GM21786 (cell line): ENCODE measurements around the gene PROX2.

Experiments
- ATAC-seq: cut with Tn5 transposase; IDR thresholded peaks from one replicate; pipeline ENCODE4 v1.9.1; 2021; ENCODE audit not compliant: unreplicated experiment

Gene PROX2

DNA sequence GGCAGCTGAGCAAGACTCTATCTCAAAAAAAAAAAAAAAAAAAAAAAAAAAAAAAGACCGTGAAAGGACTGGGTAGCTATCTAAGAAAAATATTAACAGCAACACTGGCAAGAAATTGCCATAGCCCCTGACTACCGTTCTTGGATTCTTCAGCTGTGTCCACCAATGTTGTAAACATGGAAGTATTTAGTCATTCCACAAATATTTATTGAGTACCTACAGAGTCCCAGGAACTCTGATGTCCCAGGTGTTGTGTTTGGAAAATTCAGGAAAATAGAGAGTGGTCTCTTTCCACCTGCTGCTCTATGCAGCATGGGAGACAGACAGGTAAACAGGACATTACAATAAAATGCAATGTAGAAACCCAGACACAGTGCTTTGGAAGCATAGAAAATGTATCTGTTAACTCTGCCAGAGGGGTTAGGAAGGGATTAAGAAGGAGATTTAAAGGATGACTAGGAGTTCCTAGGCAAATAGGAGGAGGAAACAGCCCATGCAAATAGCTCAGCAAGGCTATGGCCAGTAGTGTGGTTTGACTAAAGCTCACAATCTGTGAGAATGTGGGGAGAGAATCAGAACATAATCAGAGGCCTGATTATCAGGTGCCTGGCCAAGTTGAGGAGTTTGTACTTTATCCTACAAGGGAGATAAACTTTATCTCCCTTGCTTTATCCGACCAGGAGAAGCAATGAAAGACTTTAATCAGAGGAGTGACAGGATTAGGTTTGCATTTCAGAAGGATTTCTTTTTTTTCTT lies 3.7 kb upstream of the PROX2 start:
- ATAC-seq = no peak

DNA sequence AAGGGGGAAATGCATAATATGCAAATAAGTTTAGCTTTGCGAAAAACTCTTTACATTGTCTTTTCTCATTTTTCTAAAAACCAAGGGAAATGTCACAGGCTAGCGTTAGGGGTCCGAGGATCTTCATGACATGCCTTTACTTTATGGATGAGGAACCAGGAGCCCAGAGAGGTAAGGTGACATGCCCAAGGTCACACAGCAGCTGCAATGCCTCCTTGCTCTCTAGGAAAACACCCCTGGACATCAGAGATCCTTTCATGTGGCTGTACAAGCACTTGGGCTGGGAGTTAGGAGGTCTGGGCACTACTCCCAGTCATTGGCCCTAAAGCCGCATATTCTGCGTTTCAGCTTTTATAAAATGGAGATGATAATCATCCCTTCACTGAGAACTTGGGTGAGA lies 741 bp downstream of the PROX2 start:
- ATAC-seq = no peak

DNA sequence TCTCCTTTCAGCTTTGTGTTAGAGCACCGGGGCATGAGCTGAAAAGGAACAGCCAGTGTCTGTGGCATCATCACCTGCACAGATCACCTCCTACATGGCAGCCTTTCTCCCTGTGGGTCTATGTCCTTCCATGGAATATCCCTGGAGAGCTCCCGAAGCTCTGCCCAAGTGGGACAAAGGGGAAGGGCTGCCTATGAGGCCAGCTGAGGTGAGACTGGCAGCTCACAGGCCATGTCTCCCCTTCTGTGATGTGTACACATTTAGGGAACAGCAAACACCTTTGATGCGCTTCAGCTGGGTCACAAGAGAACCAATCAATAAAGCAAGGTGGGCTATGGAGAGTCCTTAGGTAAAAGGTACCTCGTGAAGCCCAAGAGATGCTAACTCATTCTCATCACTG lies 4.1 kb downstream of the PROX2 start:
- no peak for ATAC-seq

DNA sequence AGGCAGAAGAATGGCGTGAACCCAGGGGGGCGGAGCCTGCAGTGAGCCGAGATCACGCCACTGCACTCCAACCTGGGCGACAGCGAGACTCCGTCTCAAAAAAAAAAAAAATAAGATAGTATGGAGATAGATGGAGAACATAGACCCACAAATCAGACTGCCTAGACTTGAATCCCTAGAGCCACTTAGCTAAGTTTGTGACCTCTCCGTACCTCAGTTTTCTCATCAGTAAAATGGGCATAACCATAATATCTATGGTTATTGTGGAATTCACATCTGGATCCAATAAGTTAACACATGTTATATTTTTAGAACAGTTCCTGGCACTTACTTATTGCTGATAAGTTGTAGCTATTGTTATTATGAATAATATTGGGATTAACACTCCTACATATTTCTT lies 7.2 kb downstream of the PROX2 start:
- no peak for ATAC-seq

DNA sequence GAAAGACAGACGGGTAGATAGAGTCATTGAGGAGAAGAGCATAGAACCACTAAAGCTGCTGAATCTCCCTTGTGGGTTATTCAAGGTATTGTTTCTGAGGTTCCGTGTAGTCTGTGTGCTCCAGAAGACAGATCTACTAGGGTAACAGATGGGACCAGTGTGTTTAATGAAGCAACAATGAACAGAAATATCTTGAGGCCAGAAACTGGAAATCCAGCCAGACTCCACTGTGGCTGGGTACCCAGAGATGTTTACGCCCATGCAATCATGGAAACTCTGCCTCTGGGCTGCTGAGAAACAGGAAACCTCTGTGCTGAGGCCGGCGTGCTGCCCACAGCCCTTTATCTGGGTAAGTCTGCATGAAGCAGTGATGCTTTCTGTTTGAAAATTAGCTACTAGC lies 8.3 kb downstream of the PROX2 start:
- no peak for ATAC-seq

DNA sequence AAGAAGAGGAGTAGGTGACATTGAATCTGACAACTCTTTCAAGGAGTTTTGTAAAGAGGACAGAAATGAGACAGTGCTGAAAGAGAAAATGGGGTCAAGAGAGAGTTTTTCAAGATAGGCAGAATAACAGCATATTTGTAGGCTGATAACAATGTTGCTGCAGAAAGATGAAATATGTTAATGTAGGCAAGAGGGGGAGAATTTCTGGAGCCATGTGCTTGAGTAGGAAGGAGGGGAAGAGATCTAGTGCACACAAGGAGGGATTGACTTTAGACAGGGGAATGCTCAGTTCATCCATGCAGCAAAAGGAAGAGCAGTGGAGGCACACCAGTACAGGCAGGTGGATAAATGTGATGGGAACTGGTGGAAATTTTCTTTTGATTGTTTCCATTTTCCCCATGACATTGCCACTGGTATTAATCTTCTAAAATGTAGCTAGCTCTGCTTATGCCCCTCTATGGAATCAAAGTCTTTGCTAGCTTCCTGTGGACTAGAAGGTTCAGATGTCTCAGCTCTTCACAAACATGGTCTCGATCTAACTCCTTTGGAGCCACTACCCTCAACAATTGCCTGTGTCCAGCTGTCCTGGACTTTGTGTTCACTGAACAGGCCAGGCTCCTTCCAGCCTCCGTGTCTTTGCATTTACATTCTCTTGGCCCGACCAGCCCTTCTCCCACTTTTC lies 9.1 kb downstream of the PROX2 start:
- no peak for ATAC-seq

DNA sequence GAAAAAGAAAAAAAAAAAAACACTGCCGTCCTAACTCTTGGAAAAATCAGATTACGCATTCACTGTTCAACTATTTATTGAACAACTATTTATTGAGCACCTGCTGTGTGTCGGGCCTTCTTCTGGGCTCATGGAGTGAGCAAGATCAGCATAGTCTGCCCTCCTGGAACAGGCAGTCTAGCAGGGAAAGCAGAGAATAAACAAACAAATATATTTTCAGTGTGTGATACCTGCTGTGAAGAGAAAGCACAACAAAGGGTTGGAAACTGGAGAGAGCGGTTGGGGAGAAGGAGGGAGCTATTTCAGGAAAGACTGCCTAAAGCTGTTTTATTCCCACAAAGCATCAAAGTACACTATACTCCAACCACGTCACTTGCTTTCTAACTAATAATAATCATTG lies 10.8 kb downstream of the PROX2 start:
- no peak for ATAC-seq

DNA sequence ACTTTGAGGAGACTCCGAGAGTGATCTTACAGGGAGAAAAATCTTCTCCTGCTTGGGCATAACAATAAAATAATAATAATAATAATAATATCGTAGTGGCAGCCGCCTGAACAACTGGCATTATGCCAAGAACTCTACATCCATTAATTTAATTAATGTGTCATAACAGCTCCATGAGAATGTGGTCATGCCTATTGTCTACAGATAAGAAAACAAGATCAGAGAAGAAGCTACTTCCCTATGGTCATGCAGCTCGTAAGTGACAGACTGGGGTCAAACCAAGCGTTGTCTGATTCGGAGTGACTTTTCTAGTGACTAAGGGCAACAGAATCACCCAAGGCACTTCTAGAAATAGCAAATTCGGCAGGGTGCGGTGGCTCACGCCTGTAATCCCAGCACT lies 11.7 kb downstream of the PROX2 start:
- no peak for ATAC-seq

DNA sequence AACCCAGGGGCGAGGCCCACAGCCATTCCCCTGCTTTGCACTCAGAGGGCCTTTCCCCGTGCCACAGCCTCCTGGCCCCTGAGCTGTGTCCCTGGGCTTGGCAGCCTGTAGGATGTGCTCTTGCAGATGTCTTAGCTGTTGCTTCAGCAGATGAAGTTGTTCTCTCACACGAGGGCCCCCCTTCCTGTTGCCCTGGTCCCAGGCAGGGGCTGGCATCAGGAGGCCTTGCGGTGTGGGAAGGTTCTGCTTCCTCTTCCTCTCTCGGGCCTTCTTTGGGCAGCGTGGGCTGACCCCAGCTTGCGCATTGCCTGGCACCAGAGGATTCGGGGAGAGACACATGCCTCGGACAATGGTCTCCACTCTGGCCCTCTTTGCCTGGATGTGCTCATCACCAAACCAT lies 12.7 kb downstream of the PROX2 start:
- ATAC-seq = no peak

DNA sequence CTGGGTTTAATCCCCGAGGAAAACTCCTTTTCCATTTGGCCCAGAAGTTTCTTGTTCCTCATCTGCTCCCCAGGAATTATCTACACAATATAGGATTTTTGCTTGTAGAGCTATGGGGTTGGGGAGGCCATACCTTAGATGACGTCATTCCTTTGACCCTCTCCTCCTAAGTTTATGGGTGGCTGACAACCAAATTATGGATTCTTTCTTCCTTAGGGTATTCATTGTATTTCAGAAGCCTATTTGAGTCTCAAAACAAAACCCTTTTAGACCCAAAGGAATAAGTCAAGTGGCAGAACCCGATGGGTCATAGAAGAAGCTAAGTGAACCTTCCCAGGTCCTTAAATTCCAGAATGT lies 14.2 kb downstream of the PROX2 start:
- no peak for ATAC-seq

DNA sequence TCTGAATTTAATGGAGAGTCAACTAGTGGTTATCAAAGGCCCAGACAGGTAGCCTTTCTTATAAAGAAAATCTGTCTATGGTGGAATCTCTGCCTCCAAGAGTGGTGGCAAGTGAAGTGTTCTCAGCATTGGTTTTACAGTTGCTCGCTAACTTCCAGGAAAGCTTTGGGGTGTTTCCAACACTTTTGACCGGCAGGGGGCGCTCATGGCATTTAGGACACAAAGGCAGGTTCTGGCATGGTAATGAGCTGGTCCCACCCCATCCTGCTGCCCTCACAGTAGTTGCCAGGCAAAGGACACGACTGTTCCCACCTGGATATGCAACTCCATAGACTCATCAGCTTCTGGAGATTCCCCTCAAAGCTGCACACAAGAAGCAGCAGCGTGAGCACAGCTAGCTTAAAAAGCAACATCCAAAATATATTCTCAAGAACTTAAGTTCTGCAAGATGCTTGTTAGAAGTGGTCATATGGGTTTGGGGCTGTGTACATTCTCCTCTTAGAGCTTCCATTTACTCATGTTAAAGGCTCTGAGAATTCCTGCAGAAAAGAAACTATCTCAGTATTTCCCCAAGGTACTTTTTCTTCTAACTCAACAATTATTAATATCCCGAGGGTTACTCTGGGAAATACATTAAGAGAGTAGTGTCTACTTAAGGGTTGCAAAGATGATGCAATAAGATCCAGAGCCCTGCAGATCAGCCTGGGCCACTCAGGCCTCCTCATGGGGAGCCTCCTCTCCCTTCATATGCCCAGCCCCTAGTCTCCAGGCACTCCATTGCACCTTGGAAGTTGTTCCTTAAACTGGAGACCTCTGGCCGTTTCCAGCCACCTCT lies 14.8 kb downstream of the PROX2 start:
- no peak for ATAC-seq

DNA sequence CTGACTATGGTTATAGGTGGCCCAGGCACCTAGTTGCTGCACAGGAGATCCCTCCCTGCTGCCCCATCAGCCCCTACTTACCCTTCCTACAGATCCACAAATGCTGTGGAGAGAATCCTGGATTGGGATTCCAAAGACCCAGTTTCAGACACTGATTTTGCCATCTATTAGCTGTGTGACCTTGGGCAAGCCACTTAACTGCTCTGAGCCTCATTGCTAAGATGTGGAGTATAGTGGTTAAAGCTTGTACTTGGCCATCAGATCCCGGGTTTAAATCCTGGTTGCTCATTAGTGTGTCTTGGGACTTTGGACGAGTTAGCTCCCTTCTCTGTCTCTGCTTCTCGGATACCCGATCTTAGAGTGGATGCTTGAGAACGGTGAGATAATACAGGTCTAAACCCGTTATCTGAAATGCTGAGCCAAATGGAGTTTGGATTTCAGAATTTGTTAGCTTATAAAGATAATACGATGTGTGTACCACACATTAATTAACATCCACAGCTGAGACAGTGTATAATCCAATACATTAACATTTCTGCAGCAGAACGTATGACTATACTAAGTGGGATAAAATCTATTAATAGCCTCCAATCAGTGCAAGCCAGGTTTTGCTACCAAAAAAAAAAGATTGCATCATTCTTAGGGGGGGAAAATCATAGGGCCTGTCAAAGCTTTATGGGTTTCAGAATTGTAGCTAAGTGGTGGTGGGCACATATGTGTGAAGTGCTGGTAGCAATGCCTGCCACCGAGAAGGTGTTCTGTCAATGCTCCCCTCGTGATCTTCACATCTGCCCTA lies 16.0 kb downstream of the PROX2 start:
- ATAC-seq = no peak

DNA sequence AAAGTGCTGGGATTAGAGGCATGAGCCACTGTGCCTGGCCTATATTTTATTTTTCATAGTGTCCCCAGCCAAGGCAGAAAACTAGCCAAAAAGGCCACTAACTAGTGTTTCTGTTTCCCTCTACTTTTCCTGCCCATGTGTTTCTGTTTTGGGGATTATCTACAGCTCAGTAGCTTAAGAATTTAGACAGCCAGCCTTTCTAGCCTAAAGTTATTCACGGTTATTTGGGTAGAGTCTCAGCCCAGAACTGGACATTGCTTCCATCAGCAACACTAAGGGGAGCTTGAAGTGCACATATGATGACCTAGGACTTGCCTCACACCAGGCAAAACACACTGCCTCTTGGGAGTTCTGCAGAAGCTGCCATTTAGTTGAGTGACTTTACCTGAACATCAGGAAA lies 17.9 kb downstream of the PROX2 start:
- no peak for ATAC-seq

DNA sequence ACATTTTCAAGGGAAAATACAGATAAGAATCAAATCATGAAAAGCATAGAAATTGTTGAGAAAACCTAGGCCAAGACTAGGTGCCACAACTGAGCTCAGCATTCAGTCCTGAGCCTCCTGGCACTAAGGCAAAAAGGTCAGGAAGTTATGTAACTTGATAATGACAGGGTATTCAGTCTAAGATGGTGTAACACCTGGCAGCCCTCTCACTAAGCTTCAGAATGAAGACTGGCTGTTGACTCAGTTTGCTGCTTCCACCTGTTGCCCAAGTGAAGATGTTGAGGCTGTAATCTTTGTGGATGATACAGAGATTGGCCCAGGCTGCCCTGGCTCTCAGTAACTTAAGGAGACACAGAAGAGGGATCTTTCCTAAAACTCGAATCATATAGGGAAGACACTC lies 19.6 kb downstream of the PROX2 start:
- ATAC-seq = no peak

DNA sequence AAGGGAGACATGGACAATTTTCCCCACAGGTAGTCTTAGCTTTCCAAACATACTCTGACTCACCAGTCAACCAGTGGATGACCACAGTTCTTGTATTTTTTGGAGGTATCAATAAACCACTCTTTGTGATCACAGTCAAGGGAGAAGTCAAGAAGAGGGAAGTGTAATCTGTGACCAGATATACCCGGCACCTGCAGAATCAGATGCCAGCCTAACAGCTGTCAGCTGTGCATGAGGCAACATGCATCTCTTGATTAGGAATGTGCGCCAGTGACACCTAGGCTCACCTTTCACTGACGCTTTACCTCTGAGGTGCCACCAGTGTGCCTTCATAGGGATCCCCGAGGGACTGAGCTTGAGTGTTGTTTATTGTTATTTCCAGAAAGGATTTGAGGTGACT lies 20.0 kb downstream of the PROX2 start:
- no peak for ATAC-seq

DNA sequence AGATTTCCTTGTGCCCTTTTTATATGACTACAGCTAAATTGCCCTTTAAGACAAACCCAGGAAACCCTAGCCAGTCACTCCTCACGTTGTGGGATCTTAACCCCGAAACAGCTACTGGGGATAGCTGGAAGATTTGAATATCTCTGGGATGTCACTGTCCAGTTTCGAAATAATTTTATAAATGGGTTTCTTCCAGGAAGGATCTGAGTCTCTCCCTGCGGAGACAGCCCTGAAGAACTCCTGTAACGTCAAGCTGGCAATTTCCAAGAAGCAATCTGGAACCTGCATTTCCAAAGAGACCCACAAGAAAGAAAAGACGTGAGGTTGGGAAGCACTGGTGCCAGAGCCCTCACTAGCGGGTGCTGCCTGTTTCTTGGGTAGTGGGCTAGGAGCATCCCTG lies 20.9 kb downstream of the PROX2 start:
- ATAC-seq = no peak

DNA sequence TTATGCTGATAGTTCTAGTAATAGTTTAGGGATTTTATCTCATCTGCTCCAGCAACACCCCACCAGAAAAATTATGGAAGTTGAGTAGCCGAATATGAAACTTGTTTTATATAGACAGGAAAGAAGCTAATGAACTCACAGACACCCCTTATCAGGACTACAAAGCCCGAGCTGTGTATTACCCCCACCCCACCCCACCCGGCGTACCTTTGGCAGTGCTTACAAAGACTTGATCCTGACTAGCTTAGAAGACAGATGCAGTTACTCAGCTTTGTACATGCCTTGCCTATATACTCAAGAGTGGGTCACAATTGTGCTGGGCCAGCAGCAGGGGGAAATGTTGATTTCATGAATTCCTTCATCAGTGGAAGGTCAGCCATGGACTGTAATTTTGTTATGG lies 22.4 kb downstream of the PROX2 start:
- no peak for ATAC-seq

DNA sequence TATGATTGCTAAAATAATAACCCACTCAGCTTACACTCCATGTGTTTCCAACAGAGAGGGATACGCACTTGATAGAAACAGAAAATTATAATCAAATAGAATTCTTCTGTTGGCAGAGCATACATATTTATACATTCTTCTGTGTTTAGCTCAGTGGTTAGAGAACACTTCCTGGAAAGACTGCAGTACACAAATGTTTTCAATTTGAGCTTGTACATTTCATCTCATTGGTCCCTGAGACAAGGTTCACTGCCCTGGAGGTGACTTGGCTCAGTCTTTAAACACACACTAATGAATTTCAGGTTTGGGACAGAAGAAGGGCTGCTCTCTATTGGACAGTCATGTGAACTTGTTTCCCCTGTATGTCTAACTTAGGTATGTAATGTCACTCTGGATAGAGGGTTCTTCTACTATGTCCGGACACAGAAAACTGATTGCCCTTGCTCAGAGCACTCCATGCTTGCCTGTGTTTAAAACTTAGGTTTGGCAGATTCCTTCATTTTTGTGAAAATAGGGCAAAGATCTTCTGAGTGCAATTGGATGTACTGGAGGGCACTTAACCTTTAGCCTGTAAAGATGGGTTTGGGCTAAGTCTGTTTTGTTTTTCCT lies 22.9 kb downstream of the PROX2 start:
- no peak for ATAC-seq

DNA sequence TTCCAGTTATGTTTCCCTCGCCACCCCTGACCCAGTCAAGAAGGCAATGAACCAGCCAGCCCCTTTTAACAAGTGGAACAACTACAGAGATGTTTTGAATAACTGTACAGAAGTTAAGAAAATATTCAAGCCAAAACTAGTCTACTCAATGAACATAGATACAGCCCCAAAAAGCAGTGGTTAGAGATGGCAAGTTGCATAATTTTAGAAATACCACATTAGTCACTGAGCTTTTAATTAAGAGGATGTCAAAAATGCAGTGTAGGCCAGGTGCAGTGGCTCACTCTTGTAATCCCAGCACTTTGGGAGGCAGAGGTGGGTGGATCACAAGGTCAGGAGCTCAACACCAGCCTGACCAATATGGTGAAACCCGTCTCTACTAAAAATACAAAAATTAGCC lies 27.2 kb downstream of the PROX2 start:
- ATAC-seq = no peak

DNA sequence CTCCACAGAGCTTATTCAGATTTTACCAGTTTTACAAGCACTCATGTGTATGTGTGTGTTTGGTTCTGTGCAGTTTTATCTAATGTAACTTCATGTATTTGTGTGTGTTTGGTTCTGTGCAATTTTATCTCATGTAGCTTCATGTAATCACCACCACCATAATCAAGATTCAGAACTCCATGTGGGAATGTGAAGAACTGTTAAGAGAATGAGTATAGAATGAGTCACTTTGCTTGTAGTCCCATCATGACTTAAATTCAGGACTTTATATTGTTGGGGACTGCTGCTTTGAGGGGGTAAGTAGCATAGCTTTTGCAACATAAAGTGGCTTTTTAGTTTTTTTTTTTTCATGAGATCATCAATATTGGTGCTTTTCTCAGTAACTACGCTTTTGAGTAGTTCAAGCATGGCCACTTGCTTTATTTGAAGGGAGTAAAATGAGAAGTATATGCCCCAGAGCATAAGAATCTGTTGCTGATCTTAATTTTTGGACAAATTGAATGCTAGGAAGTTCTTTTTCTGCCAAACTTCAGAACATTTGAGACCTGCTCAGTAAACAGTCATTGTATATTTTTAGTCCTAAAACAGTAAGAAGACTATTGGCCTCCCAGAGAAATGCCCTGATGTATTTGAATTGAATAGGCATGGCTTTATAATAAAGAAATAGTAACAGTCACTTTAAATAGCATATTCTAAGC lies 28.8 kb downstream of the PROX2 start:
- ATAC-seq = no peak
